IMR-90 (cell line): Measurements from ENCODE around the gene LUC7L. TPM values are rescaled to one million over a fixed set of nuclear protein-coding genes. Genes with fewer than 3 reads are reported as not detected.

Experiments
- ATAC-seq: fragments of 200-7000 bp; cut with Tn5 transposase; 2 replicates; pipeline ENCODE4 v1.9.1; 2020; ENCODE audit warnings: low read depth, mild to moderate bottlenecking, moderate library complexity
- BruUV-seq: library from RNA; stranded (reverse); fragments of 400-500 nt; replicated peaks from 2 replicates; lab custom pipeline; 2021; lab: Mats Ljungman, UMichigan
- CTCF ChIA-PET: fragments of 300-600 bp; formaldehyde crosslinking; extraction: SDS; loops from one replicate; lab custom pipeline; 2021; ENCODE audit warnings: antibody characterized with exemption; lab: Yijun Ruan, JAX
- POLR2A ChIA-PET: fragments of 300-600 bp; sonication (Branson Sonifier 250); formaldehyde crosslinking; loops from one replicate; lab custom pipeline; 2022; ENCODE audit warnings: antibody characterized with exemption; ENCODE audit not compliant: unreplicated experiment; lab: Charles Lee
- DNase-seq: peaks from one replicate; pipeline ENCODE4 v3.0.0; 2013
- H2AFZ ChIP-seq: replicated peaks from 2 replicates; pipeline ENCODE3; 2013; ENCODE audit warnings: low read length, mild to moderate bottlenecking; ENCODE audit not compliant: poor library complexity
- H2AK5ac ChIP-seq: 2 replicates; pipeline ENCODE4 v1.6.1; 2013; ENCODE audit warnings: low read depth, low read length, inconsistent platforms
- H2AK9ac ChIP-seq: replicated peaks from 2 replicates; pipeline ENCODE3; 2013; ENCODE audit warnings: mild to moderate bottlenecking, low read depth, low read length, moderate library complexity; ENCODE audit not compliant: poor library complexity
- H2BK120ac ChIP-seq: 2 replicates; pipeline ENCODE4 v1.6.1; 2013; ENCODE audit warnings: low read depth, low read length, inconsistent platforms
- H2BK15ac ChIP-seq: 3 replicates; pipeline ENCODE4 v1.6.1; 2013; ENCODE audit warnings: low read depth, low read length, inconsistent platforms
- H2BK20ac ChIP-seq: 2 replicates; pipeline ENCODE4 v1.6.1; 2013; ENCODE audit warnings: low read depth, mild to moderate bottlenecking, inconsistent platforms, low read length, moderate library complexity
- H2BK5ac ChIP-seq: 2 replicates; pipeline ENCODE4 v1.6.1; 2013; ENCODE audit warnings: mild to moderate bottlenecking, low read depth, low read length, inconsistent platforms; ENCODE audit not compliant: poor library complexity, severe bottlenecking
- H3K14ac ChIP-seq: replicated peaks from 2 replicates; pipeline ENCODE4 v1.6.1; 2013; ENCODE audit warnings: low read depth, low read length, inconsistent platforms
- H3K18ac ChIP-seq: 2 replicates; pipeline ENCODE4 v1.6.1; 2013; ENCODE audit warnings: low read depth, low read length, control low read depth
- H3K23ac ChIP-seq: 2 replicates; pipeline ENCODE4 v1.6.1; 2013; ENCODE audit warnings: low read depth, low read length, inconsistent platforms
- H3K27ac ChIP-seq: 2 replicates; pipeline ENCODE4 v1.5.1; 2013; ENCODE audit warnings: mild to moderate bottlenecking, control low read depth, low read length; ENCODE audit not compliant: insufficient read depth
- H3K27me3 ChIP-seq: 2 replicates; pipeline ENCODE4 v1.6.1; 2013; ENCODE audit warnings: low read length; ENCODE audit not compliant: control insufficient read depth, insufficient read depth
- H3K36me3 ChIP-seq: 2 replicates; pipeline ENCODE4 v1.6.1; 2013; ENCODE audit warnings: low read length, mixed read lengths; ENCODE audit not compliant: control insufficient read depth, insufficient read depth
- H3K4ac ChIP-seq: 2 replicates; pipeline ENCODE4 v1.6.1; 2013; ENCODE audit warnings: low read depth, low read length, inconsistent platforms
- H3K4me1 ChIP-seq: 2 replicates; pipeline ENCODE4 v1.6.1; 2013; ENCODE audit warnings: low read length, mixed read lengths; ENCODE audit not compliant: control insufficient read depth, insufficient read depth
- H3K4me2 ChIP-seq: 2 replicates; pipeline ENCODE4 v1.6.1; 2013; ENCODE audit warnings: low read depth, mild to moderate bottlenecking, control low read depth, low read length, moderate library complexity
- H3K4me3 ChIP-seq: 2 replicates; pipeline ENCODE4 v1.5.1; 2013; ENCODE audit warnings: low read depth, mild to moderate bottlenecking, control low read depth, low read length, moderate library complexity; ENCODE audit not compliant: insufficient read depth
- H3K56ac ChIP-seq: 2 replicates; pipeline ENCODE4 v1.6.1; 2013; ENCODE audit warnings: low read length, inconsistent platforms; ENCODE audit not compliant: insufficient read depth; ENCODE audit errors: extremely low read depth
- H3K79me1 ChIP-seq, 2 experiments: 2 replicates each; pipeline ENCODE4 v1.6.1; 2013; ENCODE audit warnings: low read length in 2 of 2, inconsistent platforms in 1 of 2, low read depth in 1 of 2
- H3K9ac ChIP-seq: 2 replicates; pipeline ENCODE4 v1.6.1; 2013; ENCODE audit warnings: low read depth, low read length, control low read depth
- H3K9me1 ChIP-seq: 2 replicates; pipeline ENCODE4 v1.6.1; 2013; ENCODE audit warnings: low read length, inconsistent platforms; ENCODE audit not compliant: insufficient read depth
- H3K9me3 ChIP-seq: 2 replicates; pipeline ENCODE4 v1.6.1; 2013; ENCODE audit warnings: low read length; ENCODE audit not compliant: control insufficient read depth, insufficient read depth
- H4K20me1 ChIP-seq: 2 replicates; pipeline ENCODE4 v1.6.1; 2013; ENCODE audit warnings: low read length, inconsistent platforms; ENCODE audit not compliant: insufficient read depth
- H4K5ac ChIP-seq: 2 replicates; pipeline ENCODE4 v1.6.1; 2013; ENCODE audit warnings: mild to moderate bottlenecking, low read depth, low read length, control low read depth
- H4K8ac ChIP-seq, 2 experiments: 2 replicates each; pipeline ENCODE4 v1.6.1; 2013; ENCODE audit warnings: low read depth in 2 of 2, low read length in 2 of 2, control low read depth in 1 of 2, inconsistent platforms in 1 of 2
- H4K91ac ChIP-seq: 2 replicates; pipeline ENCODE4 v1.6.1; 2013; ENCODE audit warnings: low read depth, low read length, inconsistent platforms; ENCODE audit not compliant: insufficient read depth
- BHLHE40 ChIP-seq: fragments of 150-350 bp; IDR thresholded peaks from 2 replicates; pipeline ENCODE4 v1.6.1; 2016; ENCODE audit warnings: mild to moderate bottlenecking, low read depth, low read length
- CEBPB ChIP-seq: IDR thresholded peaks from 2 replicates; pipeline ENCODE4 v1.6.1; 2012; ENCODE audit warnings: low read depth, low read length, improper control_type of control experiment
- CHD1 ChIP-seq: IDR thresholded peaks from 2 replicates; pipeline ENCODE4 v1.6.1; 2012; ENCODE audit warnings: low read depth, low read length, improper control_type of control experiment
- FOS ChIP-seq: fragments of 150-350 bp; IDR thresholded peaks from 2 replicates; pipeline ENCODE4 v1.6.1; 2016; ENCODE audit warnings: low read depth, low read length
- MAZ ChIP-seq: IDR thresholded peaks from 2 replicates; pipeline ENCODE4 v1.6.1; 2012; ENCODE audit warnings: low read depth, mild to moderate bottlenecking, low read length, improper control_type of control experiment, moderate library complexity, borderline replicate concordance
- MXI1 ChIP-seq: IDR thresholded peaks from 2 replicates; pipeline ENCODE4 v1.6.1; 2012; ENCODE audit warnings: low read depth, mild to moderate bottlenecking, low read length, moderate library complexity, borderline replicate concordance
- NFE2L2 ChIP-seq: fragments of 150-350 bp; IDR thresholded peaks from 2 replicates; pipeline ENCODE4 v1.6.1; 2016; ENCODE audit warnings: low read depth, mild to moderate bottlenecking, low read length
- POLR2A ChIP-seq: IDR thresholded peaks from 2 replicates; pipeline ENCODE4 v1.6.1; 2012; ENCODE audit warnings: mild to moderate bottlenecking, low read depth, low read length
- RAD21 ChIP-seq: IDR thresholded peaks from 2 replicates; pipeline ENCODE4 v1.6.1; 2012; ENCODE audit warnings: low read length, improper control_type of control experiment
- RCOR1 ChIP-seq: IDR thresholded peaks from 2 replicates; pipeline ENCODE4 v1.6.1; 2012; ENCODE audit warnings: mild to moderate bottlenecking, low read length, improper control_type of control experiment; ENCODE audit not compliant: insufficient replicate concordance
- SMC3 ChIP-seq: fragments of 150-350 bp; IDR thresholded peaks from 2 replicates; pipeline ENCODE4 v1.6.1; 2016; ENCODE audit warnings: low read depth, mild to moderate bottlenecking, antibody characterized with exemption, low read length, moderate library complexity
- WGBS, 2 experiments: methylation state at CpG; one replicate each; pipeline versions ENCODE4 v1.1.5 to v1.1.7; 2013; ENCODE audit warnings: missing lambda C conversion rate in 2 of 2; ENCODE audit not compliant: insufficient read length in 1 of 2; ENCODE audit errors: extremely low coverage in 2 of 2; 5-methylcytosine and 5-hydroxymethylcytosine counted together
- dilution Hi-C: fragments of 300-500 bp; cut with HindIII; formaldehyde crosslinking; loops from one replicate; pipeline ENCODE4 v1.14.3; 2018; ENCODE audit warnings: low sequenced_read_pairs; ENCODE audit not compliant: unreplicated experiment
- in situ Hi-C: fragments of 300-500 bp; cut with MboI; formaldehyde crosslinking; loops from 3 replicates; pipeline ENCODE4 v1.14.3; 2019; ENCODE audit warnings: low sequenced_read_pairs, inconsistent platforms, mixed read lengths
- intact Hi-C: fragments of 100-400 bp; cut with micrococcal nuclease; formaldehyde crosslinking; loops from 2 replicates; pipeline ENCODE4 v1.10.0; 2022
- polyA plus RNA-seq, 3 experiments: library from polyadenylated mRNA; depleted of rRNA; stranded (reverse); fragments of >200 nt; gene quantifications; 2 replicates each; pipeline ENCODE4 v1.2.3, GENCODE V29; 2012; ENCODE audit warnings: low replicate concordance in 1 of 3
- total RNA-seq: library from RNA; depleted of rRNA; stranded (reverse); fragments of >200 nt; gene quantifications from 2 replicates; pipeline ENCODE4 v1.2.3, GENCODE V29; 2012
- TF ChIP-seq, protein P1 (sequence below): conservative IDR thresholded peaks from 2 replicates; pipeline ENCODE4 v1.5.1; 2012; ENCODE audit warnings: mild to moderate bottlenecking, low read depth, low read length, improper control_type of control experiment
- TF ChIP-seq, protein P2 (sequence below): fragments of 150-350 bp; IDR thresholded peaks from 2 replicates; pipeline ENCODE4 v1.6.1; 2017; ENCODE audit warnings: mild to moderate bottlenecking, antibody characterized with exemption, low read length, low read depth

Gene LUC7L
- total and polyA plus RNA-seq, 2 of the 4 experiments (the other 2 are of a cell fraction), result 21.5 to 55.6 TPM

DNA sequence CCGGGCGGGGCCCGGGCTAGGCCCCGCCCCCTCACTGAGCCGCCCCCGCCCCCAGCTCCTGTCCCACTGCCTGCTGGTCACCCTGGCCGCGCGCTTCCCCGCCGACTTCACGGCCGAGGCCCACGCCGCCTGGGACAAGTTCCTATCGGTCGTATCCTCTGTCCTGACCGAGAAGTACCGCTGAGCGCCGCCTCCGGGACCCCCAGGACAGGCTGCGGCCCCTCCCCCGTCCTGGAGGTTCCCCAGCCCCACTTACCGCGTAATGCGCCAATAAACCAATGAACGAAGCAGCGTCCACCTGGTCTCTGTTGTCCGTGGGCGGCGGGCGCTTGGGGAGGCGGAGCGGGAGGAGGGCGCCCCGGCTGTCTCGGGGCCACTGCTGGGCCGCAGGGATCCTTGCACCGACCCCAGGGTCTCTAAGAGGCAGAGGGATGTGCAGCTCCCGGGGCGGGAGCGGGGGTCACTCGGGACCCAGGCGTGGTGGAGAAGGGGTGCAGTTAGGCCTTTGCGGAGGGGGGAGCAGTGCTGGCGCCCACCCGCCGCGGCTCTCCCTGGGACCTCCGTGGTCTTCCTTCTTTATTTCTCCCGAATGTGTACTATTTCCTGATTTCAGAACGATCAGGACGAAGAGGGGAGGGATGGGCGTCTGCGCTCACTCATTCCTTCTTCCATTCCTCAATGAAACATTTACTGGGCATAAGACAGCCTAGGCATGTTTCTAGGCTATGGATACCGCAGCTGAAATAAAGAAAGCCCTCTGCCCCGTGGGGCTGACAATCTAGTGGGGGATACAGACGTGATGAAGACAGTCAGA, 74.8 kb downstream of the LUC7L start:
- no peaks in the 10 kb centered on the region for H4K20me1 ChIP-seq
- H2BK15ac ChIP-seq, result no peak overlapping the region
- dilution Hi-C loops (no loop called here), in situ Hi-C loops (no loop called here), intact Hi-C loops (no loop called here)
- H3K79me1 ChIP-seq, result no peaks in the 10 kb centered on the region
- H2AK5ac ChIP-seq, result no peak overlapping the region
- no peak overlapping the region for H4K5ac ChIP-seq
- no peak overlapping the region for H2AK9ac ChIP-seq
- no peaks in the 10 kb centered on the region for H3K4me1 ChIP-seq
- no peak overlapping the region for H4K91ac ChIP-seq
- peak overlapping the region; percentile 56; the same call in 1 of the 2 replicates for H3K23ac ChIP-seq
- H3K14ac ChIP-seq, result no peak overlapping the region
- DNase-seq, result peak; percentile 25
- POLR2A ChIA-PET, result interaction anchor here (0.6 kb wide), 1 partner anchor 89 kb away, joined by 8 read pairs; no protein-coding TSS in a partner anchor
- peak overlapping the region; percentile 28; the same call in 1 of the 2 replicates for H3K9ac ChIP-seq
- peak; percentile 75 for ATAC-seq
- no peaks in the 10 kb centered on the region for H3K9me3 ChIP-seq
- BruUV-seq, result no TSS peak
- H2AFZ ChIP-seq, result peak overlapping the region; percentile 87
- H3K9me1 ChIP-seq, result no peaks in the 10 kb centered on the region
- no peak overlapping the region for H3K27ac ChIP-seq
- H3K56ac ChIP-seq, result no peak overlapping the region
- peak overlapping the region; percentile 80 for H3K4me2 ChIP-seq
- no peak overlapping the region for H2BK5ac ChIP-seq
- H4K8ac ChIP-seq, result no peak overlapping the region
- peak overlapping the region; percentile 22 for H3K4me3 ChIP-seq
- no peak for TF ChIP-seq POLR2A
- TF ChIP-seq NFE2L2, result no peak
- TF ChIP-seq RAD21, result no peak
- no peak for TF ChIP-seq CEBPB
- TF ChIP-seq, protein P1, sequence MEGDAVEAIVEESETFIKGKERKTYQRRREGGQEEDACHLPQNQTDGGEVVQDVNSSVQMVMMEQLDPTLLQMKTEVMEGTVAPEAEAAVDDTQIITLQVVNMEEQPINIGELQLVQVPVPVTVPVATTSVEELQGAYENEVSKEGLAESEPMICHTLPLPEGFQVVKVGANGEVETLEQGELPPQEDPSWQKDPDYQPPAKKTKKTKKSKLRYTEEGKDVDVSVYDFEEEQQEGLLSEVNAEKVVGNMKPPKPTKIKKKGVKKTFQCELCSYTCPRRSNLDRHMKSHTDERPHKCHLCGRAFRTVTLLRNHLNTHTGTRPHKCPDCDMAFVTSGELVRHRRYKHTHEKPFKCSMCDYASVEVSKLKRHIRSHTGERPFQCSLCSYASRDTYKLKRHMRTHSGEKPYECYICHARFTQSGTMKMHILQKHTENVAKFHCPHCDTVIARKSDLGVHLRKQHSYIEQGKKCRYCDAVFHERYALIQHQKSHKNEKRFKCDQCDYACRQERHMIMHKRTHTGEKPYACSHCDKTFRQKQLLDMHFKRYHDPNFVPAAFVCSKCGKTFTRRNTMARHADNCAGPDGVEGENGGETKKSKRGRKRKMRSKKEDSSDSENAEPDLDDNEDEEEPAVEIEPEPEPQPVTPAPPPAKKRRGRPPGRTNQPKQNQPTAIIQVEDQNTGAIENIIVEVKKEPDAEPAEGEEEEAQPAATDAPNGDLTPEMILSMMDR, result no peak
- TF ChIP-seq RCOR1, result no peak
- no peak for TF ChIP-seq MAZ
- no peak for TF ChIP-seq CHD1
- no peak for TF ChIP-seq SMC3
- TF ChIP-seq BHLHE40, result no peak
- no peak for TF ChIP-seq MXI1
- no peak for TF ChIP-seq FOS
- TF ChIP-seq, protein P2, sequence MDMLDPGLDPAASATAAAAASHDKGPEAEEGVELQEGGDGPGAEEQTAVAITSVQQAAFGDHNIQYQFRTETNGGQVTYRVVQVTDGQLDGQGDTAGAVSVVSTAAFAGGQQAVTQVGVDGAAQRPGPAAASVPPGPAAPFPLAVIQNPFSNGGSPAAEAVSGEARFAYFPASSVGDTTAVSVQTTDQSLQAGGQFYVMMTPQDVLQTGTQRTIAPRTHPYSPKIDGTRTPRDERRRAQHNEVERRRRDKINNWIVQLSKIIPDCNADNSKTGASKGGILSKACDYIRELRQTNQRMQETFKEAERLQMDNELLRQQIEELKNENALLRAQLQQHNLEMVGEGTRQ, result no peak
- CTCF ChIA-PET, result no interaction called here
- no peak overlapping the region for H3K18ac ChIP-seq
- no peak overlapping the region for H2BK20ac ChIP-seq
- no peaks in the 10 kb centered on the region for H3K36me3 ChIP-seq
- 15% methylated on average over 8 of the region's 59 CpGs; no CpG with 5 or more reads in 1 of the 2 experiments for WGBS, 2 experiments
- no peak overlapping the region for H2BK120ac ChIP-seq
- H3K27me3 ChIP-seq, result peaks cover 20% of the 10 kb centered on the region
- no peak overlapping the region for H3K4ac ChIP-seq
